HCT116 (cell line): ENCODE measurements around the gene RAC2. TPM values are rescaled to one million over a fixed set of nuclear protein-coding genes. Genes with fewer than 3 reads are reported as not detected.

Experiments used
- ATAC-seq: fragments of 200-7000 bp; cut with Tn5 transposase; 2 replicates; pipeline ENCODE4 v1.9.1; 2020; ENCODE audit warnings: mild to moderate bottlenecking, moderate library complexity
- BruUV-seq: library from RNA; stranded (reverse); fragments of 400-500 nt; replicated peaks from 2 replicates; lab custom pipeline; 2021; lab: Mats Ljungman, UMichigan
- CTCF ChIA-PET: fragments of 300-600 bp; sonication (Branson Sonifier 250); formaldehyde crosslinking; loops from one replicate; lab custom pipeline; 2021; ENCODE audit warnings: antibody characterized with exemption; lab: Charles Lee
- POLR2A ChIA-PET: fragments of 300-600, 350-600 bp; sonication (Branson Sonifier 250); formaldehyde crosslinking; loops from one replicate; lab custom pipeline; 2021; ENCODE audit warnings: antibody characterized with exemption; lab: Charles Lee
- RAD21 ChIA-PET, 2 experiments: fragments of 300-600 bp; sonication (Branson Sonifier 250); formaldehyde crosslinking; loops; one replicate each; lab custom pipeline; 2023; ENCODE audit warnings: low total read pairs in 2 of 2; ENCODE audit not compliant: uncharacterized antibody in 2 of 2, unreplicated experiment in 2 of 2, low non-redundant PET in 1 of 2; lab: Charles Lee
- DNase-seq: peaks from one replicate; pipeline ENCODE4 v3.0.0-alpha.2; 2010; ENCODE audit warnings: low read depth, low spot score
- H2AFZ ChIP-seq: fragments of 200-600 bp; shearing (Covaris generic), sonication (generic); 2 replicates; pipeline ENCODE4 v1.6.1; 2017; ENCODE audit warnings: low read depth, mixed run types, mixed read lengths, antibody characterized with exemption, low read length; ENCODE audit not compliant: poor library complexity, severe bottlenecking
- H3K27ac ChIP-seq: 2 replicates; pipeline ENCODE4 v1.5.1; 2012; ENCODE audit warnings: low read depth, low read length
- H3K27me3 ChIP-seq: fragments of 200-600 bp; sonication (generic); 2 replicates; pipeline ENCODE4 v1.6.1; 2016; ENCODE audit warnings: mixed run types, low read length, mixed read lengths; ENCODE audit not compliant: insufficient read depth
- H3K36me3 ChIP-seq, 2 experiments: fragments of 200-500 bp in 1 of 2; fragments of 200-600 bp in 1 of 2; sonication (Bioruptor generic) in 1 of 2; sonication (generic) in 1 of 2; 2 replicates each; pipeline versions ENCODE4 v1.5.1 to v1.6.1; 2014 to 2016; ENCODE audit warnings: low read length in 2 of 2, inconsistent platforms in 1 of 2, mixed read lengths in 1 of 2, mixed run types in 1 of 2; ENCODE audit not compliant: insufficient read depth in 2 of 2, control insufficient read depth in 1 of 2
- H3K4me1 ChIP-seq, 2 experiments: fragments of 200-600 bp in 1 of 2; sonication (generic) in 1 of 2; 2 replicates each; pipeline versions ENCODE4 v1.5.1 to v1.6.1; 2012 to 2017; ENCODE audit warnings: low read length in 2 of 2, inconsistent platforms in 1 of 2, mild to moderate bottlenecking in 1 of 2, mixed read lengths in 1 of 2, mixed run types in 1 of 2, moderate library complexity in 1 of 2; ENCODE audit not compliant: insufficient read depth in 2 of 2, control insufficient read depth in 1 of 2
- H3K4me2 ChIP-seq: fragments of 200-600 bp; sonication (generic); 2 replicates; pipeline ENCODE4 v1.6.1; 2017; ENCODE audit warnings: mixed run types, low read length, mixed read lengths
- H3K4me3 ChIP-seq, 2 experiments: fragments of 200-600 bp in 1 of 2; sonication (generic) in 1 of 2; replicated peaks in 1 of 2; 2 replicates each; pipeline ENCODE4 v1.5.1; 2011 to 2016; ENCODE audit warnings: low read length in 2 of 2, control low read depth in 1 of 2, low read depth in 1 of 2, mild to moderate bottlenecking in 1 of 2, mixed read lengths in 1 of 2, mixed run types in 1 of 2
- H3K79me2 ChIP-seq: fragments of 200-600 bp; sonication (generic); 2 replicates; pipeline ENCODE4 v1.6.1; 2017; ENCODE audit warnings: mild to moderate bottlenecking, mixed run types, low read length, moderate library complexity, mixed read lengths; ENCODE audit not compliant: insufficient read depth
- H3K9ac ChIP-seq: fragments of 200-600 bp; sonication (generic); 2 replicates; pipeline ENCODE4 v1.6.1; 2016; ENCODE audit warnings: low read length, mixed read lengths
- H3K9me2 ChIP-seq: fragments of 200-600 bp; sonication (generic), shearing (Covaris generic); 2 replicates; pipeline ENCODE4 v1.6.1; 2017; ENCODE audit warnings: mixed run types, mild to moderate bottlenecking, moderate library complexity; ENCODE audit not compliant: insufficient read depth
- H3K9me3 ChIP-seq, 2 experiments: fragments of 200-500 bp in 1 of 2; fragments of 200-600 bp in 1 of 2; sonication (Bioruptor generic) in 1 of 2; sonication (generic) in 1 of 2; 2 replicates each; pipeline ENCODE4 v1.6.1; 2014 to 2017; ENCODE audit warnings: low read length in 2 of 2, mixed read lengths in 2 of 2, inconsistent platforms in 1 of 2, low read depth in 1 of 2, mild to moderate bottlenecking in 1 of 2, mixed run types in 1 of 2, moderate library complexity in 1 of 2; ENCODE audit not compliant: control insufficient read depth in 1 of 2, insufficient read depth in 1 of 2
- H4K20me1 ChIP-seq: fragments of 200-600 bp; sonication (generic), shearing (Covaris generic); 2 replicates; pipeline ENCODE4 v1.6.1; 2017; ENCODE audit warnings: mixed run types, mild to moderate bottlenecking, moderate library complexity; ENCODE audit not compliant: insufficient read depth
- EGR1 ChIP-seq: IDR thresholded peaks from 2 replicates; pipeline ENCODE4 v1.6.1; 2012; ENCODE audit warnings: low read depth
- FOSL1 ChIP-seq: IDR thresholded peaks from 2 replicates; pipeline ENCODE4 v1.6.1; 2012; ENCODE audit warnings: low read depth
- REST ChIP-seq: IDR thresholded peaks from 2 replicates; pipeline ENCODE4 v1.6.1; 2012; ENCODE audit warnings: low read depth
- SIN3A ChIP-seq: IDR thresholded peaks from 2 replicates; pipeline ENCODE4 v1.6.1; 2012; ENCODE audit warnings: low read depth
- SRF ChIP-seq: IDR thresholded peaks from 2 replicates; pipeline ENCODE4 v1.6.1; 2012; ENCODE audit warnings: low read depth
- TCF7L2 ChIP-seq: IDR thresholded peaks from 2 replicates; pipeline ENCODE4 v1.7.0; 2011; ENCODE audit warnings: borderline replicate concordance, inconsistent platforms; ENCODE audit not compliant: insufficient read depth, insufficient read length; ENCODE audit errors: extremely low read depth
- YY1 ChIP-seq: IDR thresholded peaks from 2 replicates; pipeline ENCODE4 v1.6.1; 2011; ENCODE audit warnings: low read length, low read depth, moderate library complexity, mild to moderate bottlenecking; ENCODE audit not compliant: insufficient replicate concordance; ENCODE audit errors: extremely low read depth
- ZBTB33 ChIP-seq: IDR thresholded peaks from 2 replicates; pipeline ENCODE4 v1.6.1; 2011; ENCODE audit warnings: mild to moderate bottlenecking, low read length, moderate library complexity; ENCODE audit not compliant: insufficient replicate concordance; ENCODE audit errors: extremely low read depth
- ZFX ChIP-seq: fragments of 450-650 bp; IDR thresholded peaks from 2 replicates; pipeline ENCODE4 v1.6.1; 2017
- intact Hi-C: fragments of 100-400 bp; cut with micrococcal nuclease; formaldehyde crosslinking; loops from 2 replicates; pipeline ENCODE4 v1.10.0; 2022
- total RNA-seq: library from RNA; stranded (reverse); gene quantifications from one replicate; pipeline ENCODE4 v1.2.1, GENCODE V29; 2021; ENCODE audit not compliant: unreplicated experiment

RAC2 gene
- total RNA-seq, 1 experiment from 2014 or later = 62.0 TPM

- ChIA-PET RAD21 (no interaction called here), POLR2A (interaction anchor here (2.3 kb wide), 1 partner anchor 8 kb away, joined by 12 read pairs; the partner anchor contains the start of gene C1QTNF6), CTCF (no interaction called here)
- DNase-seq (no peak), ATAC-seq (no peak)
- intact Hi-C loops = no loop called here
- no peaks in the 10 kb centered on the region for H3K79me2 ChIP-seq
- H3K27ac ChIP-seq = no peak overlapping the region
- H3K4me3 ChIP-seq = no peak overlapping the region
- no peaks in the 10 kb centered on the region for H3K9me2 ChIP-seq
- H3K4me1 ChIP-seq = peaks cover 2 to 18% of the 10 kb centered on the region in 2 experiments; a peak in 3 of 4 replicates
- H3K9ac ChIP-seq = no peak overlapping the region
- H2AFZ ChIP-seq = no peak overlapping the region
- no peaks in the 10 kb centered on the region for H3K36me3 ChIP-seq
- H4K20me1 ChIP-seq = no peaks in the 10 kb centered on the region
- TF ChIP-seq FOSL1 = no peak
- TF ChIP-seq SRF = no peak
- TF ChIP-seq ZFX = no peak
- TF ChIP-seq SIN3A = no peak
- no peak for TF ChIP-seq TCF7L2
- TF ChIP-seq YY1 = no peak
- no peak for TF ChIP-seq EGR1
- TF ChIP-seq REST = no peak
- TF ChIP-seq ZBTB33 = no peak
- no peaks in the 10 kb centered on the region for H3K9me3 ChIP-seq
- no peaks in the 10 kb centered on the region for H3K27me3 ChIP-seq
- H3K4me2 ChIP-seq = no peak overlapping the region
- BruUV-seq = no TSS peak
Observed at GRCh38 chr22:37179126-37179470, 65.0 kb downstream of the RAC2 start.
